Spleen (tissue), 7 donors: Measurements from ENCODE around the gene KRT84.

Experiments
- POLR2A ChIP-seq, 3 donors: fragments of 450-650 bp; IDR thresholded peaks; one replicate each; pipeline ENCODE4 v1.5.1; 2017; ENCODE audit warnings: antibody characterized with exemption in 3 of 3, mild to moderate bottlenecking in 1 of 3
- POLR2AphosphoS5 ChIP-seq, 3 donors: sonication (generic); formaldehyde crosslinking; IDR thresholded peaks; one replicate each; pipeline ENCODE4 v1.5.1; 2017; ENCODE audit warnings: antibody characterized with exemption in 3 of 3
- TF ChIP-seq, protein P1 (sequence below), 11 experiments: fragments of 200-600 bp in 7 of 11; fragments of 450-650 bp in 4 of 11; sonication (generic) in 4 of 11; IDR thresholded peaks in 8 of 11; conservative IDR thresholded peaks in 3 of 11; 1 replicate in 7 of 11; 2 replicates in 4 of 11; pipeline versions ENCODE4 v1.4.0 to v1.8.0; 2016 to 2021; ENCODE audit warnings: antibody characterized with exemption in 11 of 11, inconsistent platforms in 4 of 11, mild to moderate bottlenecking in 1 of 11
- donor health status: DM: no; HTN: no; CAD: no; lungs with moderate emphysema.
- donor health status: DM: no; HTN: no; CAD: no.
- donor health status: DM: no; HTN: no; CAD: no.

DNA sequence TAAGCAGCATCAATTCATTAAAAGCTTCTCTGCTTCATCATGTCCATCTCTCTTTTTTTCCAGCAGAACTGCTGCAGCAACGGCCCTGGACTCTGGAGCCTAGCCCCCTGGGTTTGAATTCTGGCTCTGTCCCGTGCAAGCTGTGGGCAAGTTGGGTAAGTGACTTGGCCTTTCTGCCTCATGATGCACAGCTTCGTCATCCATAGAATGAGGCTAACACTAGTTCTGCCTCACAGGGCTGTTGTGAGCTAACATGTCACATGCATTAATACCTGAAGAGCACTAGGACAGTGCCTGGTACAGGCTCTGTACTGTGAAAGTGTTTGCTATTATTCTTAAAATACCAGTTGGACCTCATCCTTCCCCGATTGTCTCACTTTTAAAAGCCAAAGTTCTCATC lies 16.5 kb upstream of the KRT84 start:
- TF ChIP-seq, protein P1, sequence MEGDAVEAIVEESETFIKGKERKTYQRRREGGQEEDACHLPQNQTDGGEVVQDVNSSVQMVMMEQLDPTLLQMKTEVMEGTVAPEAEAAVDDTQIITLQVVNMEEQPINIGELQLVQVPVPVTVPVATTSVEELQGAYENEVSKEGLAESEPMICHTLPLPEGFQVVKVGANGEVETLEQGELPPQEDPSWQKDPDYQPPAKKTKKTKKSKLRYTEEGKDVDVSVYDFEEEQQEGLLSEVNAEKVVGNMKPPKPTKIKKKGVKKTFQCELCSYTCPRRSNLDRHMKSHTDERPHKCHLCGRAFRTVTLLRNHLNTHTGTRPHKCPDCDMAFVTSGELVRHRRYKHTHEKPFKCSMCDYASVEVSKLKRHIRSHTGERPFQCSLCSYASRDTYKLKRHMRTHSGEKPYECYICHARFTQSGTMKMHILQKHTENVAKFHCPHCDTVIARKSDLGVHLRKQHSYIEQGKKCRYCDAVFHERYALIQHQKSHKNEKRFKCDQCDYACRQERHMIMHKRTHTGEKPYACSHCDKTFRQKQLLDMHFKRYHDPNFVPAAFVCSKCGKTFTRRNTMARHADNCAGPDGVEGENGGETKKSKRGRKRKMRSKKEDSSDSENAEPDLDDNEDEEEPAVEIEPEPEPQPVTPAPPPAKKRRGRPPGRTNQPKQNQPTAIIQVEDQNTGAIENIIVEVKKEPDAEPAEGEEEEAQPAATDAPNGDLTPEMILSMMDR (IDR thresholded peaks at IDR 0.05 in 8 of 11, conservative IDR thresholded peaks at IDR 0.05 in 3 of 11), result no peak
- TF ChIP-seq POLR2A (IDR thresholded peaks at IDR 0.05) (no peak), POLR2AphosphoS5 (IDR thresholded peaks at IDR 0.05) (no peak)
